GM23248 (cell line): Measurements from ENCODE around the gene P2RY13. TPM values are rescaled to one million over a fixed set of nuclear protein-coding genes. Genes with fewer than 3 reads are reported as not detected.
A peak's percentile ranks its signal among the peaks of the same experiment; 100 is the strongest.

ENCODE experiments used
- DNase-seq: peaks from one replicate; pipeline ENCODE4 v3.0.0-alpha.2; 2015
- H2AFZ ChIP-seq: fragments of 200-600 bp; sonication (generic); 2 replicates; pipeline ENCODE4 v1.6.1; 2016; ENCODE audit warnings: antibody characterized with exemption
- H3F3A ChIP-seq: fragments of 200-600 bp; sonication (generic); 2 replicates; pipeline ENCODE4 v1.6.1; 2016; ENCODE audit warnings: mild to moderate bottlenecking, antibody characterized with exemption, mixed run types; ENCODE audit not compliant: insufficient read depth
- H3K27ac ChIP-seq: fragments of 200-600 bp; sonication (generic); 2 replicates; pipeline ENCODE4 v1.5.1; 2016; ENCODE audit warnings: mild to moderate bottlenecking
- H3K27me3 ChIP-seq: fragments of 200-600 bp; sonication (generic); replicated peaks from 2 replicates; pipeline ENCODE4 v1.6.1; 2016; ENCODE audit warnings: mild to moderate bottlenecking; ENCODE audit not compliant: insufficient read depth
- H3K36me3 ChIP-seq: fragments of 200-600 bp; sonication (generic); 2 replicates; pipeline ENCODE4 v1.6.1; 2016; ENCODE audit warnings: low read depth, mild to moderate bottlenecking
- H3K4me1 ChIP-seq: fragments of 200-600 bp; sonication (generic); 2 replicates; pipeline ENCODE4 v1.6.1; 2016; ENCODE audit warnings: mild to moderate bottlenecking; ENCODE audit not compliant: insufficient read depth
- H3K4me2 ChIP-seq: fragments of 200-600 bp; sonication (generic); one replicate; pipeline ENCODE4 v1.6.1; 2016; ENCODE audit warnings: mild to moderate bottlenecking; ENCODE audit not compliant: unreplicated experiment
- H3K4me3 ChIP-seq: fragments of 200-600 bp; sonication (generic); 2 replicates; pipeline ENCODE4 v1.5.1; 2016; ENCODE audit warnings: mild to moderate bottlenecking
- H3K79me2 ChIP-seq: fragments of 200-600 bp; sonication (generic); 2 replicates; pipeline ENCODE4 v1.6.1; 2016; ENCODE audit warnings: mild to moderate bottlenecking; ENCODE audit not compliant: insufficient read depth
- H3K9ac ChIP-seq: fragments of 200-600 bp; sonication (generic); 2 replicates; pipeline ENCODE4 v1.6.1; 2016; ENCODE audit warnings: mild to moderate bottlenecking
- H3K9me2 ChIP-seq: fragments of 200-600 bp; sonication (generic); 2 replicates; pipeline ENCODE4 v1.6.1; 2016; ENCODE audit warnings: mixed run types, mild to moderate bottlenecking, moderate library complexity; ENCODE audit not compliant: insufficient read depth
- H3K9me3 ChIP-seq: fragments of 200-600 bp; sonication (generic); one replicate; pipeline ENCODE4 v1.6.1; 2017; ENCODE audit warnings: low read depth
- H4K20me1 ChIP-seq: fragments of 200-600 bp; sonication (generic); 2 replicates; pipeline ENCODE4 v1.6.0; 2016; ENCODE audit not compliant: insufficient read depth
- EZH2 ChIP-seq: fragments of 200-600 bp; sonication (generic); IDR thresholded peaks from 2 replicates; pipeline ENCODE4 v1.6.1; 2018; ENCODE audit warnings: antibody characterized with exemption, mild to moderate bottlenecking; ENCODE audit not compliant: insufficient read depth, poor library complexity, severe bottlenecking
- EZH2phosphoT487 ChIP-seq: fragments of 200-600 bp; sonication (generic); IDR thresholded peaks from 2 replicates; pipeline ENCODE4 v1.6.1; 2018; ENCODE audit warnings: antibody characterized with exemption, moderate library complexity, mild to moderate bottlenecking, low read depth; ENCODE audit not compliant: insufficient read depth
- WGBS, 2 experiments: methylation state at CpG; one replicate each; pipeline ENCODE4 v1.1.6; 2015 to 2017; ENCODE audit warnings: low lambda C conversion rate in 2 of 2, low coverage in 1 of 2; ENCODE audit errors: missing lambda C conversion rate in 2 of 2; 5-methylcytosine and 5-hydroxymethylcytosine counted together
- in situ Hi-C: fragments of 300-500 bp; cut with MboI; formaldehyde crosslinking; loops from 2 replicates; pipeline ENCODE4 v1.15.0; 2020
- polyA plus RNA-seq: library from polyadenylated mRNA; unstranded; fragments of >200 nt; fragmentation: Nextera tagmentation; extraction: Ambion mirVana; gene quantifications from 2 replicates; pipeline ENCODE4 v1.2.1, GENCODE V29; 2016
- total RNA-seq: library from RNA; depleted of rRNA; stranded (reverse); fragments of >200 nt; shearing (Covaris generic); gene quantifications from 2 replicates; pipeline ENCODE4 v1.2.3, GENCODE V29; 2014

The P2RY13 gene
- total and polyA plus RNA-seq, 2 experiments from 2014 or later = not detected

- H3K9ac ChIP-seq = no peak overlapping the region
- WGBS, 2 experiments = 92 to 96% methylated on average over 6 of the region's 6 CpGs
- DNase-seq = no peak
- no peaks in the 10 kb centered on the region for H3K9me2 ChIP-seq
- no peak for TF ChIP-seq EZH2
- TF ChIP-seq EZH2phosphoT487 = no peak
- no peaks in the 10 kb centered on the region for H3K27me3 ChIP-seq
- H3K4me1 ChIP-seq = peaks cover 9% of the 10 kb centered on the region
- H3K27ac ChIP-seq = no peak overlapping the region
- no peaks in the 10 kb centered on the region for H4K20me1 ChIP-seq
- H3K79me2 ChIP-seq = no peaks in the 10 kb centered on the region
- H3K9me3 ChIP-seq = no peaks in the 10 kb centered on the region
- in situ Hi-C loops = no loop called here
- H2AFZ ChIP-seq = peak overlapping the region; percentile 31; the same call in 1 of the 2 replicates
- H3K36me3 ChIP-seq = no peaks in the 10 kb centered on the region
- no peak overlapping the region for H3K4me2 ChIP-seq
- H3K4me3 ChIP-seq = no peak overlapping the region
- H3F3A ChIP-seq = peaks cover 6% of the 10 kb centered on the region
Observed at GRCh38 chr3:151347432-151347831, 18.1 kb upstream of the P2RY13 start.

DNA sequence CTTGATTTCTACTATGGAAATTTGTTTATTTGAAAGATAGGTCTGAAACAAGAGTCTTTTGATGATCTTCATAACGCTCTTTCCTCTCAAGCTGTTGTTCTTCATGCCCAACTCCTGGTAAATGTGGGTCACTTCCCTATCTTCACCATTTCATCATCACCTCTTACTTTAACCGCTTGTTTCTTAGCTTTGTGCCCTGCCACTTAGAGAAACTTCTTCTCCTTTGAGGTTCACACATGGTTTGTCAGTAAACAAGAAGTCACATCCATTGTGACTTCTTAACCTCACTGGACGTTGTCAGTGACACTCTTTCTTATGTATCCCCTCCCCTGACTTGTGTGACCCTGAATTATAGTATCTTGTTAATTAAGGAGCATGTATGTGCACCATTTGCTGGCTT lies 16.9 kb upstream of the P2RY13 start:
- TF ChIP-seq EZH2phosphoT487 = no peak
- TF ChIP-seq EZH2 = no peak
- Histone ChIP-seq H3K27ac (peak overlapping the region; percentile 42), H3K4me3 (peak overlapping the region; percentile 65), H3K9me3 (no peaks in the 10 kb centered on the region), H3K9me2 (no peaks in the 10 kb centered on the region), H3K27me3 (no peaks in the 10 kb centered on the region), H3K79me2 (no peaks in the 10 kb centered on the region), H3K36me3 (no peaks in the 10 kb centered on the region), H2AFZ (peak overlapping the region; percentile 80), H3F3A (peaks cover 6% of the 10 kb centered on the region), H3K4me1 (peaks cover 9% of the 10 kb centered on the region), H4K20me1 (no peaks in the 10 kb centered on the region), H3K9ac (peak overlapping the region; percentile 37; the same call in 1 of the 2 replicates), H3K4me2 (peak overlapping the region; percentile 73)
- WGBS, 2 experiments = 60 to 62% methylated on average over 3 of the region's 3 CpGs
- in situ Hi-C loops = no loop called here
- no peak for DNase-seq

DNA sequence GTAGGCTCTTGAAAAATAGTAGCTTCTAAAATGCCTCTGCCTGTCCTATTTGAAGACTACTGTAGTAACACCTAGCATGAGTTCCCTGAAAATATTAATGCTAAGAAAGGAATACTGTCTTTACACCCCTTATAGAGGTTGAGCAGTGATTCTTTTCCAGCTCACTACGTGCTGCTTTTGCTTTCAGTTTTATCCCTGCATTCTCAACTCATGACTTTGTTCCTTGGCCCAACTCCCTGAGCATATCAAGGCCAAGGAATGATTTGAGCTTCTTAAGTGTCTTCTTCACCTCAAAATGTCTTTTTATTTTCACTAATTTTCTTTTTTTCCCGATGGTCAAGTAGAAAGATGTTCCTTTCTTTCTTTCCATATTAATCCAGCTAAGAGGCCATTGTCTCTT lies 16.5 kb upstream of the P2RY13 start:
- peaks cover 9% of the 10 kb centered on the region for H3K4me1 ChIP-seq
- in situ Hi-C loops = no loop called here
- H3K36me3 ChIP-seq = no peaks in the 10 kb centered on the region
- peaks cover 6% of the 10 kb centered on the region for H3F3A ChIP-seq
- DNase-seq = peak; percentile 83
- peak overlapping the region; percentile 65 for H3K4me3 ChIP-seq
- TF ChIP-seq EZH2phosphoT487 (no peak), EZH2 (no peak)
- peak overlapping the region; percentile 37 for H3K9ac ChIP-seq
- 0 to 5% methylated on average over 2 of the region's 2 CpGs for WGBS, 2 experiments
- H3K9me2 ChIP-seq = no peaks in the 10 kb centered on the region
- H3K79me2 ChIP-seq = no peaks in the 10 kb centered on the region
- H3K27ac ChIP-seq = peak overlapping the region; percentile 42
- peak overlapping the region; percentile 73 for H3K4me2 ChIP-seq
- H2AFZ ChIP-seq = peak overlapping the region; percentile 80
- H3K9me3 ChIP-seq = no peaks in the 10 kb centered on the region
- H4K20me1 ChIP-seq = no peaks in the 10 kb centered on the region
- no peaks in the 10 kb centered on the region for H3K27me3 ChIP-seq

DNA sequence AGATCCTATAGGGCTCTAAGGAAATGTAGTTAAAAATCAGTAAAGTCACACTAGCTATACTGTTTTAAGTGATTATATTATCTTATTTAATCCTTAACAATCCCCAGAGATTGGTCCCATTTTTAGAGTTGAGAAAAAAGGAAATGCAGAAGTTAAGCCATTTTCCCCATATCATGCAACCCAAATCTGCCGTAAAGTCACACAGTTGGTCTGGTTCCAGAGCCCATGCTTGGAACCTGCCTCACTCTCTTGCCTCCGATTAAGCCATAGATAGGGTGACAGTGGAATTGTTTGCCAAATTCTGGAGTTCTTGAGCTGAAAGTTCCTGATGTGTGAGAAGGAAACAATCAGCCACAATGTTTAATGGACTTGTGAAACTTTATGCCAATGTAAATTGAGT lies 2.3 kb upstream of the P2RY13 start:
- H3K27me3 ChIP-seq = no peaks in the 10 kb centered on the region

DNA sequence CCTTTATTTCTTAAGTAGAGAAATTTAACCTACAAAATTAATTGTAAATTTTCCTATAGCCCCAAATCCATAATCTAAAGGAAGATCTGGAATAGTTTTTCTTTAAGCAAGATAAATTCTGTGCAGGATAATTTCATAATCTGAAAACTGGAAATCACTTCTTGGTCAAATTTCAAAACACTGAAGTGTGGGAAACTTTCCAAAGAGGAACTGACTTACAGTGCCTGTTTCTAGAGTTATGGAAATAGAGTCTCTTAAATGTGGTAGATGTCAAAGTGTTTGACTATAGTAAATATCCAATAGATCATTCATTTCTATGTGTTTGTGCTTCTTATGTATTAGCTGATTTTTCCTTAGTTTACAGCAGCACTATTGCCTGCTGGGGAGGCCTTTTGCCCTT lies 1.6 kb upstream of the P2RY13 start:
- no peaks in the 10 kb centered on the region for H3K27me3 ChIP-seq
- peaks cover 19% of the 10 kb centered on the region for H3F3A ChIP-seq
- H3K79me2 ChIP-seq = no peaks in the 10 kb centered on the region
- H4K20me1 ChIP-seq = no peaks in the 10 kb centered on the region
- H3K4me2 ChIP-seq = no peak overlapping the region
- no peaks in the 10 kb centered on the region for H3K9me3 ChIP-seq
- TF ChIP-seq EZH2 (no peak), EZH2phosphoT487 (no peak)
- no peak overlapping the region for H3K27ac ChIP-seq
- no peak overlapping the region for H3K4me3 ChIP-seq
- in situ Hi-C loops = no loop called here
- peak; percentile 15 for DNase-seq
- no peaks in the 10 kb centered on the region for H3K36me3 ChIP-seq
- no peaks in the 10 kb centered on the region for H3K9me2 ChIP-seq
- peaks cover 16% of the 10 kb centered on the region for H3K4me1 ChIP-seq
- no peak overlapping the region for H3K9ac ChIP-seq
- H2AFZ ChIP-seq = no peak overlapping the region

More for the DNA sequence above, 2.3 kb upstream of the P2RY13 start:
- no peak overlapping the region for H2AFZ ChIP-seq
- in situ Hi-C loops = no loop called here
- H3K4me3 ChIP-seq = no peak overlapping the region
- H3K9me3 ChIP-seq = no peaks in the 10 kb centered on the region
- peaks cover 19% of the 10 kb centered on the region for H3F3A ChIP-seq
- no peaks in the 10 kb centered on the region for H3K9me2 ChIP-seq
- no peak overlapping the region for H3K9ac ChIP-seq
- H3K79me2 ChIP-seq = no peaks in the 10 kb centered on the region
- TF ChIP-seq EZH2phosphoT487 (no peak), EZH2 (no peak)
- 95 to 100% methylated on average over 2 of the region's 2 CpGs for WGBS, 2 experiments
- no peaks in the 10 kb centered on the region for H4K20me1 ChIP-seq
- DNase-seq = no peak
- H3K4me1 ChIP-seq = peaks cover 16% of the 10 kb centered on the region
- H3K36me3 ChIP-seq = no peaks in the 10 kb centered on the region
- H3K27ac ChIP-seq = no peak overlapping the region
- no peak overlapping the region for H3K4me2 ChIP-seq
